HCT116 (cell line): ENCODE data around the gene CRADD. TPM values are rescaled to one million over a fixed set of nuclear protein-coding genes. Genes with fewer than 3 reads are reported as not detected.

ENCODE experiments used
- ATAC-seq: fragments of 200-7000 bp; cut with Tn5 transposase; 2 replicates; pipeline ENCODE4 v1.9.1; 2020; ENCODE audit warnings: mild to moderate bottlenecking, moderate library complexity
- BruUV-seq: library from RNA; stranded (reverse); fragments of 400-500 nt; replicated peaks from 2 replicates; lab custom pipeline; 2021; lab: Mats Ljungman, UMichigan
- CTCF ChIA-PET: fragments of 300-600 bp; sonication (Branson Sonifier 250); formaldehyde crosslinking; loops from one replicate; lab custom pipeline; 2021; ENCODE audit warnings: antibody characterized with exemption; lab: Charles Lee
- POLR2A ChIA-PET: fragments of 300-600, 350-600 bp; sonication (Branson Sonifier 250); formaldehyde crosslinking; loops from one replicate; lab custom pipeline; 2021; ENCODE audit warnings: antibody characterized with exemption; lab: Charles Lee
- RAD21 ChIA-PET, 2 experiments: fragments of 300-600 bp; sonication (Branson Sonifier 250); formaldehyde crosslinking; loops; one replicate each; lab custom pipeline; 2023; ENCODE audit warnings: low total read pairs in 2 of 2; ENCODE audit not compliant: uncharacterized antibody in 2 of 2, unreplicated experiment in 2 of 2, low non-redundant PET in 1 of 2; lab: Charles Lee
- DNase-seq: peaks from one replicate; pipeline ENCODE4 v3.0.0-alpha.2; 2010; ENCODE audit warnings: low read depth, low spot score
- H2AFZ ChIP-seq: fragments of 200-600 bp; shearing (Covaris generic), sonication (generic); 2 replicates; pipeline ENCODE4 v1.6.1; 2017; ENCODE audit warnings: low read depth, mixed run types, mixed read lengths, antibody characterized with exemption, low read length; ENCODE audit not compliant: poor library complexity, severe bottlenecking
- H3K27ac ChIP-seq: 2 replicates; pipeline ENCODE4 v1.5.1; 2012; ENCODE audit warnings: low read depth, low read length
- H3K27me3 ChIP-seq: fragments of 200-600 bp; sonication (generic); 2 replicates; pipeline ENCODE4 v1.6.1; 2016; ENCODE audit warnings: mixed run types, low read length, mixed read lengths; ENCODE audit not compliant: insufficient read depth
- H3K36me3 ChIP-seq, 2 experiments: fragments of 200-500 bp in 1 of 2; fragments of 200-600 bp in 1 of 2; sonication (Bioruptor generic) in 1 of 2; sonication (generic) in 1 of 2; 2 replicates each; pipeline versions ENCODE4 v1.5.1 to v1.6.1; 2014 to 2016; ENCODE audit warnings: low read length in 2 of 2, inconsistent platforms in 1 of 2, mixed read lengths in 1 of 2, mixed run types in 1 of 2; ENCODE audit not compliant: insufficient read depth in 2 of 2, control insufficient read depth in 1 of 2
- H3K4me1 ChIP-seq, 2 experiments: fragments of 200-600 bp in 1 of 2; sonication (generic) in 1 of 2; 2 replicates each; pipeline versions ENCODE4 v1.5.1 to v1.6.1; 2012 to 2017; ENCODE audit warnings: low read length in 2 of 2, inconsistent platforms in 1 of 2, mild to moderate bottlenecking in 1 of 2, mixed read lengths in 1 of 2, mixed run types in 1 of 2, moderate library complexity in 1 of 2; ENCODE audit not compliant: insufficient read depth in 2 of 2, control insufficient read depth in 1 of 2
- H3K4me2 ChIP-seq: fragments of 200-600 bp; sonication (generic); 2 replicates; pipeline ENCODE4 v1.6.1; 2017; ENCODE audit warnings: mixed run types, low read length, mixed read lengths
- H3K4me3 ChIP-seq, 2 experiments: fragments of 200-600 bp in 1 of 2; sonication (generic) in 1 of 2; replicated peaks in 1 of 2; 2 replicates each; pipeline ENCODE4 v1.5.1; 2011 to 2016; ENCODE audit warnings: low read length in 2 of 2, control low read depth in 1 of 2, low read depth in 1 of 2, mild to moderate bottlenecking in 1 of 2, mixed read lengths in 1 of 2, mixed run types in 1 of 2
- H3K79me2 ChIP-seq: fragments of 200-600 bp; sonication (generic); 2 replicates; pipeline ENCODE4 v1.6.1; 2017; ENCODE audit warnings: mild to moderate bottlenecking, mixed run types, low read length, moderate library complexity, mixed read lengths; ENCODE audit not compliant: insufficient read depth
- H3K9ac ChIP-seq: fragments of 200-600 bp; sonication (generic); 2 replicates; pipeline ENCODE4 v1.6.1; 2016; ENCODE audit warnings: low read length, mixed read lengths
- H3K9me2 ChIP-seq: fragments of 200-600 bp; sonication (generic), shearing (Covaris generic); 2 replicates; pipeline ENCODE4 v1.6.1; 2017; ENCODE audit warnings: mixed run types, mild to moderate bottlenecking, moderate library complexity; ENCODE audit not compliant: insufficient read depth
- H3K9me3 ChIP-seq, 2 experiments: fragments of 200-500 bp in 1 of 2; fragments of 200-600 bp in 1 of 2; sonication (Bioruptor generic) in 1 of 2; sonication (generic) in 1 of 2; 2 replicates each; pipeline ENCODE4 v1.6.1; 2014 to 2017; ENCODE audit warnings: low read length in 2 of 2, mixed read lengths in 2 of 2, inconsistent platforms in 1 of 2, low read depth in 1 of 2, mild to moderate bottlenecking in 1 of 2, mixed run types in 1 of 2, moderate library complexity in 1 of 2; ENCODE audit not compliant: control insufficient read depth in 1 of 2, insufficient read depth in 1 of 2
- H4K20me1 ChIP-seq: fragments of 200-600 bp; sonication (generic), shearing (Covaris generic); 2 replicates; pipeline ENCODE4 v1.6.1; 2017; ENCODE audit warnings: mixed run types, mild to moderate bottlenecking, moderate library complexity; ENCODE audit not compliant: insufficient read depth
- CBX3 ChIP-seq: IDR thresholded peaks from 2 replicates; pipeline ENCODE4 v1.6.1; 2012; ENCODE audit warnings: low read depth
- EGR1 ChIP-seq: IDR thresholded peaks from 2 replicates; pipeline ENCODE4 v1.6.1; 2012; ENCODE audit warnings: low read depth
- EZH2 ChIP-seq: fragments of 200-600 bp; sonication (generic); IDR thresholded peaks from 2 replicates; pipeline ENCODE4 v1.6.1; 2017; ENCODE audit warnings: antibody characterized with exemption, mixed run types
- EZH2phosphoT487 ChIP-seq: fragments of 200-600 bp; IDR thresholded peaks from 2 replicates; pipeline ENCODE4 v1.6.1; 2018; ENCODE audit warnings: antibody characterized with exemption, borderline replicate concordance
- FOSL1 ChIP-seq: IDR thresholded peaks from 2 replicates; pipeline ENCODE4 v1.6.1; 2012; ENCODE audit warnings: low read depth
- JUND ChIP-seq: IDR thresholded peaks from 2 replicates; pipeline ENCODE4 v1.6.1; 2012
- POLR2AphosphoS5 ChIP-seq: IDR thresholded peaks from 2 replicates; pipeline ENCODE4 v1.6.1; 2011; ENCODE audit warnings: mild to moderate bottlenecking, low read depth, low read length, moderate library complexity
- RAD21 ChIP-seq: IDR thresholded peaks from 2 replicates; pipeline ENCODE4 v1.6.1; 2012; ENCODE audit warnings: low read depth, mild to moderate bottlenecking
- SP1 ChIP-seq: IDR thresholded peaks from 2 replicates; pipeline ENCODE4 v1.6.1; 2012; ENCODE audit warnings: low read depth
- TCF7L2 ChIP-seq: IDR thresholded peaks from 2 replicates; pipeline ENCODE4 v1.7.0; 2011; ENCODE audit warnings: borderline replicate concordance, inconsistent platforms; ENCODE audit not compliant: insufficient read depth, insufficient read length; ENCODE audit errors: extremely low read depth
- ZFX ChIP-seq: fragments of 450-650 bp; IDR thresholded peaks from 2 replicates; pipeline ENCODE4 v1.6.1; 2017
- intact Hi-C: fragments of 100-400 bp; cut with micrococcal nuclease; formaldehyde crosslinking; loops from 2 replicates; pipeline ENCODE4 v1.10.0; 2022
- total RNA-seq: library from RNA; stranded (reverse); gene quantifications from one replicate; pipeline ENCODE4 v1.2.1, GENCODE V29; 2021; ENCODE audit not compliant: unreplicated experiment
- TF ChIP-seq, protein P1 (sequence below): IDR thresholded peaks from 2 replicates; pipeline ENCODE4 v1.6.1; 2012
- TF ChIP-seq, protein P2 (sequence below): IDR thresholded peaks from 2 replicates; pipeline ENCODE4 v1.6.1; 2012
- TF ChIP-seq, protein P3 (sequence below), 3 experiments: fragments of 200-600 bp in 1 of 3; sonication (generic) in 1 of 3; IDR thresholded peaks in 2 of 3; conservative IDR thresholded peaks in 1 of 3; 2 replicates each; pipeline ENCODE4 v1.5.1; 2012 to 2017; ENCODE audit warnings: low read depth in 2 of 3, low read length in 2 of 3, antibody characterized with exemption in 1 of 3, borderline replicate concordance in 1 of 3, control low read depth in 1 of 3, mild to moderate bottlenecking in 1 of 3, mixed read lengths in 1 of 3, mixed run types in 1 of 3, moderate library complexity in 1 of 3; ENCODE audit not compliant: insufficient read depth in 1 of 3
- TF ChIP-seq, protein P4 (sequence below): IDR thresholded peaks from 2 replicates; pipeline ENCODE4 v1.6.1; 2011; ENCODE audit warnings: mild to moderate bottlenecking, low read length, moderate library complexity; ENCODE audit not compliant: insufficient replicate concordance; ENCODE audit errors: extremely low read depth

Gene CRADD
- total RNA-seq, 1 experiment from 2014 or later: 12.2 TPM

DNA sequence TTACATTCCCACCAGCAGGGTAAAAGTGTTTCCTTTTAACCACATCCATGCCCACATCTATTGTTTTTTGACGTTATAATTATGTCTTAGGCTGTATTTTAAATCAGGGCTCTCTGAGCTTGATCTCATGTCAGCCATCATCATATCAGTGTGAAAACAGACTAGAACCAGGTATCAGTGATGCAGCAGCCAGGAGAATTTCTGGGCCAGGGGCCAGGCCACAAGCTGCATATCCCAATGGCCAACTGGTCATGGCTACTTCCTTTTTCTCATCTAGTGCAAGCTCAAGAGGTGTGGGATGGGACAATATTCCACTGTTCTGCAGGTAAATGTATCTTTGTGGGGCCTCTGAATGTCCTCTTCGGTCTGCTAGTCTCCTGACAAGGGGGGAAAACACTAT is 125.1 kb downstream of the CRADD start:
- H3K9ac ChIP-seq: no peak overlapping the region
- TF ChIP-seq EZH2 (no peak), EZH2phosphoT487 (no peak), SP1 (no peak), TCF7L2 (no peak), JUND (no peak)
- TF ChIP-seq, protein P1, sequence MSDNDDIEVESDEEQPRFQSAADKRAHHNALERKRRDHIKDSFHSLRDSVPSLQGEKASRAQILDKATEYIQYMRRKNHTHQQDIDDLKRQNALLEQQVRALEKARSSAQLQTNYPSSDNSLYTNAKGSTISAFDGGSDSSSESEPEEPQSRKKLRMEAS: no peak
- ChIA-PET RAD21 (no interaction called here), CTCF (interaction anchor here (1.4 to 1.5 kb wide), 2 partner anchors 233 to 300 kb away, joined by 4 to 6 read pairs; no protein-coding TSS in a partner anchor), POLR2A (interaction anchor here (1.2 to 1.4 kb wide), 2 partner anchors 17 to 335 kb away, joined by 3 read pairs; partner anchors contain the start of gene MRPL42)
- H3K79me2 ChIP-seq: no peaks in the 10 kb centered on the region
- no peaks in the 10 kb centered on the region for H3K9me2 ChIP-seq
- H3K4me3 ChIP-seq: no peak overlapping the region
- H3K27ac ChIP-seq: no peak overlapping the region
- intact Hi-C loops: no loop called here
- no peaks in the 10 kb centered on the region for H3K9me3 ChIP-seq
- no peaks in the 10 kb centered on the region for H3K36me3 ChIP-seq
- DNase-seq: no peak
- ATAC-seq: no peak
- no peaks in the 10 kb centered on the region for H3K27me3 ChIP-seq
- H3K4me2 ChIP-seq: no peak overlapping the region
- no peaks in the 10 kb centered on the region for H4K20me1 ChIP-seq
- no TSS peak for BruUV-seq
- no peak overlapping the region for H2AFZ ChIP-seq
- peaks cover 0 to 50% of the 10 kb centered on the region in 2 experiments; a peak in 2 of 4 replicates for H3K4me1 ChIP-seq

DNA sequence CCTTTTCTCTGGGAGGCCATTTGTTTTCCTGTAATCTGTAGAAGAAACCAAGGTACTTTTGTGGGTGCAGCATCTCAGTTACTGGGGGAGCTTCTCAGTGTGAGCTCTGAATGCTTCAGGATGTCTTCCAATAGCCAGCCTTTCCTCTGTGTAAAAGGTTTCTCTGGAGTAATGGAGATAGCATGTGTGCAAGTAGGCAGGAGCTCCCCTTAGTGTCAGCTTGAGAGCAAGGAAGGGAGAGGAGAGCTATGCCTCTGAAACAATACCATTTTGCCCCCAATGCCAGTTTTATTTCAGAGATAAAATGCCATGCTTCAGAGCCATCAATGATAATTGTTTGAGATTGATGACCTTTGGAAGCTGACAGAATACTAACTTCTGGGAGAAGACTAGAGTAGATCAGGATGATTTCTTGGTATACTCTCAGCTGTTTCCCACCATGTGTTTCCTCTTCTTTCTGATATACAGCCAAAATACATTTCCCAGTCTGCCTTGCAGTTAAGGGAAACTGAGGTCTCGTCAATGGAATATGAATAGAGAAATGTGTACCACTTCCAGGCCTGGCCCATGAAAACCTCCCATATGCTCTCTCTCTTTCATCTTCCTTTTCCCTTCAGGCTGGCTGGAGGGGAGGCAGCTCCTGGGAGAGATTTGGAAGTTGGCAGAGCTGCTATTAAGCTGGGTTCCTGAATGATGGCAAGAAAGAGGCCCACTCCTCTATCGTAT is 125.7 kb downstream of the CRADD start:
- Histone ChIP-seq H3K4me2 (no peak overlapping the region), H3K27me3 (no peaks in the 10 kb centered on the region), H3K36me3 (no peaks in the 10 kb centered on the region), H2AFZ (no peak overlapping the region), H3K9me2 (no peaks in the 10 kb centered on the region), H3K27ac (no peak overlapping the region), H3K9ac (no peak overlapping the region), H4K20me1 (no peaks in the 10 kb centered on the region), H3K4me1 (peaks cover 0 to 50% of the 10 kb centered on the region in 2 experiments; a peak in 2 of 4 replicates), H3K4me3 (no peak overlapping the region), H3K79me2 (no peaks in the 10 kb centered on the region), H3K9me3 (no peaks in the 10 kb centered on the region)
- ChIA-PET CTCF (interaction anchor here (0.6 to 1.5 kb wide), 3 partner anchors 233 to 351 kb away, joined by 3 to 6 read pairs (median 4); no protein-coding TSS in a partner anchor), POLR2A (interaction anchor here (1.2 to 1.4 kb wide), 2 partner anchors 18 to 335 kb away, joined by 3 read pairs; partner anchors contain the start of gene MRPL42), RAD21 (no interaction called here)
- ATAC-seq (no peak; the same call in 1 of the 2 replicates), DNase-seq (no peak)
- BruUV-seq: no TSS peak
- intact Hi-C loops: no loop called here
- no peak for TF ChIP-seq SP1
- no peak for TF ChIP-seq EGR1
- TF ChIP-seq, protein P2, sequence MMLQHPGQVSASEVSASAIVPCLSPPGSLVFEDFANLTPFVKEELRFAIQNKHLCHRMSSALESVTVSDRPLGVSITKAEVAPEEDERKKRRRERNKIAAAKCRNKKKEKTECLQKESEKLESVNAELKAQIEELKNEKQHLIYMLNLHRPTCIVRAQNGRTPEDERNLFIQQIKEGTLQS: no peak
- TF ChIP-seq RAD21: peak; percentile 53
- TF ChIP-seq ZFX: no peak
- TF ChIP-seq, protein P3, sequence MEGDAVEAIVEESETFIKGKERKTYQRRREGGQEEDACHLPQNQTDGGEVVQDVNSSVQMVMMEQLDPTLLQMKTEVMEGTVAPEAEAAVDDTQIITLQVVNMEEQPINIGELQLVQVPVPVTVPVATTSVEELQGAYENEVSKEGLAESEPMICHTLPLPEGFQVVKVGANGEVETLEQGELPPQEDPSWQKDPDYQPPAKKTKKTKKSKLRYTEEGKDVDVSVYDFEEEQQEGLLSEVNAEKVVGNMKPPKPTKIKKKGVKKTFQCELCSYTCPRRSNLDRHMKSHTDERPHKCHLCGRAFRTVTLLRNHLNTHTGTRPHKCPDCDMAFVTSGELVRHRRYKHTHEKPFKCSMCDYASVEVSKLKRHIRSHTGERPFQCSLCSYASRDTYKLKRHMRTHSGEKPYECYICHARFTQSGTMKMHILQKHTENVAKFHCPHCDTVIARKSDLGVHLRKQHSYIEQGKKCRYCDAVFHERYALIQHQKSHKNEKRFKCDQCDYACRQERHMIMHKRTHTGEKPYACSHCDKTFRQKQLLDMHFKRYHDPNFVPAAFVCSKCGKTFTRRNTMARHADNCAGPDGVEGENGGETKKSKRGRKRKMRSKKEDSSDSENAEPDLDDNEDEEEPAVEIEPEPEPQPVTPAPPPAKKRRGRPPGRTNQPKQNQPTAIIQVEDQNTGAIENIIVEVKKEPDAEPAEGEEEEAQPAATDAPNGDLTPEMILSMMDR (IDR thresholded peaks at IDR 0.05 in 2 of 3, conservative IDR thresholded peaks at IDR 0.05 in 1 of 3; ENCODE audit: borderline replicate concordance in 1 of 3, insufficient read depth in 1 of 3, low read depth in 2 of 3, low read length in 2 of 3): 0 out of 6 replicates have a peak, but pooled peaks of 1 of the 3 experiments have one; percentile 3
- no peak for TF ChIP-seq CBX3
- no peak for TF ChIP-seq POLR2AphosphoS5
- no peak for TF ChIP-seq EZH2
- TF ChIP-seq FOSL1: no peak
- TF ChIP-seq, protein P4, sequence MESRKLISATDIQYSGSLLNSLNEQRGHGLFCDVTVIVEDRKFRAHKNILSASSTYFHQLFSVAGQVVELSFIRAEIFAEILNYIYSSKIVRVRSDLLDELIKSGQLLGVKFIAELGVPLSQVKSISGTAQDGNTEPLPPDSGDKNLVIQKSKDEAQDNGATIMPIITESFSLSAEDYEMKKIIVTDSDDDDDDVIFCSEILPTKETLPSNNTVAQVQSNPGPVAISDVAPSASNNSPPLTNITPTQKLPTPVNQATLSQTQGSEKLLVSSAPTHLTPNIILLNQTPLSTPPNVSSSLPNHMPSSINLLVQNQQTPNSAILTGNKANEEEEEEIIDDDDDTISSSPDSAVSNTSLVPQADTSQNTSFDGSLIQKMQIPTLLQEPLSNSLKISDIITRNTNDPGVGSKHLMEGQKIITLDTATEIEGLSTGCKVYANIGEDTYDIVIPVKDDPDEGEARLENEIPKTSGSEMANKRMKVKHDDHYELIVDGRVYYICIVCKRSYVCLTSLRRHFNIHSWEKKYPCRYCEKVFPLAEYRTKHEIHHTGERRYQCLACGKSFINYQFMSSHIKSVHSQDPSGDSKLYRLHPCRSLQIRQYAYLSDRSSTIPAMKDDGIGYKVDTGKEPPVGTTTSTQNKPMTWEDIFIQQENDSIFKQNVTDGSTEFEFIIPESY: no peak
